Measurements from ENCODE around the gene AGO1.
"Not testable (repeated sequence)": the region's sequence is repeated elsewhere in the genome, so short reads cannot be mapped to it uniquely, and the experiment has no call there.

AGO1 gene

GRCh38 chr1:35869245-35869950 lies 13.6 kb upstream of the AGO1 start:
- DNase-seq (ENCODE audit: low spot score) = not testable (repeated sequence)

- no peak for DNase-seq (ENCODE audit: low spot score)
Observed at GRCh38 chr1:35870651-35871309, 12.2 kb upstream of the AGO1 start.

- no peak for DNase-seq (ENCODE audit: low spot score)
Observed at GRCh38 chr1:35873243-35873750, 9.7 kb upstream of the AGO1 start.

GRCh38 chr1:35874115-35874514 lies 8.9 kb upstream of the AGO1 start:
- not testable (repeated sequence) for DNase-seq (ENCODE audit: low spot score)

GRCh38 chr1:35876988-35877387 lies 6.0 kb upstream of the AGO1 start:
- no peak for DNase-seq (ENCODE audit: low spot score)

GRCh38 chr1:35881850-35882273 lies 1.1 kb upstream of the AGO1 start:
- DNase-seq (ENCODE audit: low spot score) = no peak

GRCh38 chr1:35882586-35882944 lies 444 bp upstream of the AGO1 start:
- DNase-seq (ENCODE audit: low spot score) = no peak

GRCh38 chr1:35883635-35884101 lies 659 bp downstream of the AGO1 start:
- no peak for DNase-seq (ENCODE audit: low spot score)

- DNase-seq (ENCODE audit: low spot score) = no peak
Observed at GRCh38 chr1:35884934-35885333, 1.9 kb downstream of the AGO1 start.

GRCh38 chr1:35885961-35886558 lies 3.1 kb downstream of the AGO1 start:
- no peak for DNase-seq (ENCODE audit: low spot score)

- no peak for DNase-seq (ENCODE audit: low spot score)
Observed at GRCh38 chr1:35886577-35887431, 3.8 kb downstream of the AGO1 start.

- no peak for DNase-seq (ENCODE audit: low spot score)
Observed at GRCh38 chr1:35887508-35887907, 4.5 kb downstream of the AGO1 start.

GRCh38 chr1:35888255-35888654 lies 5.2 kb downstream of the AGO1 start:
- DNase-seq (ENCODE audit: low spot score) = no peak

- DNase-seq (ENCODE audit: low spot score) = not testable (repeated sequence)
Observed at GRCh38 chr1:35888981-35889380, 6.0 kb downstream of the AGO1 start.

GRCh38 chr1:35893051-35893879 lies 10.3 kb downstream of the AGO1 start:
- DNase-seq (ENCODE audit: low spot score) = no peak

- DNase-seq (ENCODE audit: low spot score) = no peak
Observed at GRCh38 chr1:35894183-35894582, 11.2 kb downstream of the AGO1 start.

GRCh38 chr1:35894656-35895055 lies 11.6 kb downstream of the AGO1 start:
- no peak for DNase-seq (ENCODE audit: low spot score)

GRCh38 chr1:35899941-35900340 lies 16.9 kb downstream of the AGO1 start:
- DNase-seq (ENCODE audit: low spot score) = no peak

- DNase-seq (ENCODE audit: low spot score) = no peak
Observed at GRCh38 chr1:35901235-35901634, 18.2 kb downstream of the AGO1 start.

GRCh38 chr1:35902671-35903070 lies 19.7 kb downstream of the AGO1 start:
- DNase-seq (ENCODE audit: low spot score) = no peak

- no peak for DNase-seq (ENCODE audit: low spot score)
Observed at GRCh38 chr1:35914717-35915116, 31.7 kb downstream of the AGO1 start.

All from COLO829 (cell line).